Measurements from ENCODE around the gene PLCG2. TPM values are rescaled to one million over a fixed set of nuclear protein-coding genes. Genes with fewer than 3 reads are reported as not detected.

PLCG2 gene
- total and polyA plus RNA-seq, 2 of the 8 experiments (the other 6 are each of a cell fraction or from before 2014, with no cell fraction given) = 6.1 to 6.9 TPM

GRCh38 chr16:81778861-81779535 lies at the start of gene PLCG2 (continued):
- no peak for TF ChIP-seq CHD2 (IDR thresholded peaks at IDR 0.05; ENCODE audit: low read length)
- no peak for TF ChIP-seq EZH2 (IDR thresholded peaks at IDR 0.05; ENCODE audit: low read depth, low read length, severe bottlenecking)
- no peak for TF ChIP-seq CEBPB (IDR thresholded peaks at IDR 0.05; ENCODE audit: low read depth, low read length)
- no peak for TF ChIP-seq KDM5A (IDR thresholded peaks at IDR 0.05; ENCODE audit: low read length)
- TF ChIP-seq POLR2AphosphoS5 (IDR thresholded peaks at IDR 0.05; ENCODE audit: low read depth, low read length) = no peak
- TF ChIP-seq E2F6 (IDR thresholded peaks at IDR 0.05) = no peak
- no peak for TF ChIP-seq SUZ12 (IDR thresholded peaks at IDR 0.05; ENCODE audit: low read length)
- TF ChIP-seq PHF8 (conservative IDR thresholded peaks at IDR 0.05; ENCODE audit: low read depth, low read length) = peak; percentile 49; the same call in 1 of the 2 replicates
- TF ChIP-seq, protein P1, sequence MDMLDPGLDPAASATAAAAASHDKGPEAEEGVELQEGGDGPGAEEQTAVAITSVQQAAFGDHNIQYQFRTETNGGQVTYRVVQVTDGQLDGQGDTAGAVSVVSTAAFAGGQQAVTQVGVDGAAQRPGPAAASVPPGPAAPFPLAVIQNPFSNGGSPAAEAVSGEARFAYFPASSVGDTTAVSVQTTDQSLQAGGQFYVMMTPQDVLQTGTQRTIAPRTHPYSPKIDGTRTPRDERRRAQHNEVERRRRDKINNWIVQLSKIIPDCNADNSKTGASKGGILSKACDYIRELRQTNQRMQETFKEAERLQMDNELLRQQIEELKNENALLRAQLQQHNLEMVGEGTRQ (IDR thresholded peaks at IDR 0.05; ENCODE audit: low read length) = peak; percentile 66
- peak; percentile 53; the same call in 1 of the 2 replicates for TF ChIP-seq TEAD4 (IDR thresholded peaks at IDR 0.05; ENCODE audit: low read depth, low read length)
- TF ChIP-seq HDAC6 (IDR thresholded peaks at IDR 0.05; ENCODE audit: low read depth, low read length) = no peak
- TF ChIP-seq RAD21 (IDR thresholded peaks at IDR 0.05 in 1 of 2, conservative IDR thresholded peaks at IDR 0.05 in 1 of 2; ENCODE audit: low read depth in 2 of 2, low read length in 2 of 2) = no peak
- TF ChIP-seq, protein P2, sequence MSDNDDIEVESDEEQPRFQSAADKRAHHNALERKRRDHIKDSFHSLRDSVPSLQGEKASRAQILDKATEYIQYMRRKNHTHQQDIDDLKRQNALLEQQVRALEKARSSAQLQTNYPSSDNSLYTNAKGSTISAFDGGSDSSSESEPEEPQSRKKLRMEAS (IDR thresholded peaks at IDR 0.05) = 0 out of 2 replicates have a peak, but pooled peaks have one; percentile 25
- peak; percentile 92 for TF ChIP-seq KDM4A (IDR thresholded peaks at IDR 0.05; ENCODE audit: low read depth, low read length, severe bottlenecking)
- no peak for TF ChIP-seq SP2 (IDR thresholded peaks at IDR 0.05; ENCODE audit: low read length)
- TF ChIP-seq SAP30 (IDR thresholded peaks at IDR 0.05; ENCODE audit: insufficient read depth, insufficient replicate concordance, low read length) = no peak
- TF ChIP-seq HDAC2 (IDR thresholded peaks at IDR 0.05; ENCODE audit: borderline replicate concordance in 1 of 2, low read depth in 2 of 2, low read length in 2 of 2) = 0 out of 4 replicates have a peak, but pooled peaks of 1 of the 2 experiments have one; percentile 50
- TF ChIP-seq NANOG (IDR thresholded peaks at IDR 0.05; ENCODE audit: insufficient read depth, low read depth, low read length, poor library complexity, severe bottlenecking) = no peak
